ENCODE data around the gene DTWD2.
"Not testable (repeated sequence)": the region's sequence is repeated elsewhere in the genome, so short reads cannot be mapped to it uniquely, and the experiment has no call there.

DTWD2 gene

GRCh38 chr5:118994595-118994994, 6.2 kb upstream of the DTWD2 start:
- DNase-seq = no peak

- DNase-seq = not testable (repeated sequence)
Observed at GRCh38 chr5:118993118-118993517, 4.8 kb upstream of the DTWD2 start.

- not testable (repeated sequence) for DNase-seq
Observed at GRCh38 chr5:118992055-118992454, 3.7 kb upstream of the DTWD2 start.

GRCh38 chr5:118990582-118990981, 2.2 kb upstream of the DTWD2 start:
- DNase-seq = no peak

GRCh38 chr5:118989816-118990215, 1.5 kb upstream of the DTWD2 start:
- no peak for DNase-seq

GRCh38 chr5:118988866-118989180, 476 bp upstream of the DTWD2 start:
- DNase-seq = no peak

GRCh38 chr5:118984602-118985001, 3.7 kb downstream of the DTWD2 start:
- no peak for DNase-seq

- DNase-seq = no peak
Observed at GRCh38 chr5:118981783-118982182, 6.6 kb downstream of the DTWD2 start.

- no peak for DNase-seq
Observed at GRCh38 chr5:118980438-118980837, 7.9 kb downstream of the DTWD2 start.

GRCh38 chr5:118980017-118980416, 8.3 kb downstream of the DTWD2 start:
- no peak for DNase-seq

GRCh38 chr5:118973779-118974445, 14.4 kb downstream of the DTWD2 start:
- not testable (repeated sequence) for DNase-seq

GRCh38 chr5:118968925-118969375, 19.4 kb downstream of the DTWD2 start:
- DNase-seq = no peak

GRCh38 chr5:118968406-118968911, 19.9 kb downstream of the DTWD2 start:
- DNase-seq = no peak

- no peak for DNase-seq
Observed at GRCh38 chr5:118967059-118967508, 21.3 kb downstream of the DTWD2 start.

- DNase-seq = no peak
Observed at GRCh38 chr5:118965890-118966289, 22.5 kb downstream of the DTWD2 start.

- DNase-seq = not testable (repeated sequence)
Observed at GRCh38 chr5:118964970-118965369, 23.4 kb downstream of the DTWD2 start.

- not testable (repeated sequence) for DNase-seq
Observed at GRCh38 chr5:118964388-118964787, 24.0 kb downstream of the DTWD2 start.

- no peak for DNase-seq
Observed at GRCh38 chr5:118963169-118963568, 25.2 kb downstream of the DTWD2 start.

GRCh38 chr5:118960557-118960956, 27.8 kb downstream of the DTWD2 start:
- DNase-seq = no peak

GRCh38 chr5:118956727-118957126, 31.6 kb downstream of the DTWD2 start:
- DNase-seq = no peak

- DNase-seq = no peak
Observed at GRCh38 chr5:118953652-118954005, 34.7 kb downstream of the DTWD2 start.

GRCh38 chr5:118952992-118953651, 35.2 kb downstream of the DTWD2 start:
- no peak for DNase-seq

GRCh38 chr5:118952306-118952705, 36.0 kb downstream of the DTWD2 start:
- DNase-seq = not testable (repeated sequence)

- not testable (repeated sequence) for DNase-seq
Observed at GRCh38 chr5:118950354-118950753, 38.0 kb downstream of the DTWD2 start.

Measured in cerebellar nuclear complex (tissue), 1 donor.